HG03175 (cell line): ENCODE measurements around the gene HEXIM1.
"Not testable (repeated sequence)": the region's sequence is repeated elsewhere in the genome, so short reads cannot be mapped to it uniquely, and the experiment has no call there.

Source experiments
- ATAC-seq: cut with Tn5 transposase; IDR thresholded peaks from one replicate; pipeline ENCODE4 v1.9.1; 2021; ENCODE audit warnings: mild to moderate bottlenecking, moderate library complexity; ENCODE audit not compliant: unreplicated experiment

The HEXIM1 gene

GRCh38 chr17:45112559-45113423 is 35.5 kb upstream of the HEXIM1 start:
- no peak for ATAC-seq

GRCh38 chr17:45113424-45113754 is 34.9 kb upstream of the HEXIM1 start:
- no peak for ATAC-seq

GRCh38 chr17:45114117-45114932 is 34.0 kb upstream of the HEXIM1 start:
- no peak for ATAC-seq

- ATAC-seq, result no peak
These were observed 33.2 kb upstream of the HEXIM1 start for GRCh38 chr17:45115015-45115625.

- no peak for ATAC-seq
These were observed 32.4 kb upstream of the HEXIM1 start for GRCh38 chr17:45115871-45116270.

GRCh38 chr17:45116434-45117016 is 31.8 kb upstream of the HEXIM1 start:
- ATAC-seq, result no peak

- no peak for ATAC-seq
These were observed 30.9 kb upstream of the HEXIM1 start for GRCh38 chr17:45117334-45117733.

GRCh38 chr17:45117848-45118646 is 30.2 kb upstream of the HEXIM1 start:
- ATAC-seq, result no peak

GRCh38 chr17:45118691-45119090 is 29.6 kb upstream of the HEXIM1 start:
- ATAC-seq, result no peak

GRCh38 chr17:45119964-45120363 is 28.3 kb upstream of the HEXIM1 start:
- no peak for ATAC-seq

- ATAC-seq, result no peak
These were observed 27.7 kb upstream of the HEXIM1 start for GRCh38 chr17:45120558-45120957.

- no peak for ATAC-seq
These were observed 27.2 kb upstream of the HEXIM1 start for GRCh38 chr17:45121055-45121454.

GRCh38 chr17:45123076-45123770 is 25.1 kb upstream of the HEXIM1 start:
- ATAC-seq, result no peak

- ATAC-seq, result no peak
These were observed 24.1 kb upstream of the HEXIM1 start for GRCh38 chr17:45123930-45124796.

GRCh38 chr17:45124797-45125122 is 23.5 kb upstream of the HEXIM1 start:
- ATAC-seq, result not testable (repeated sequence)

GRCh38 chr17:45125509-45125908 is 22.8 kb upstream of the HEXIM1 start:
- no peak for ATAC-seq

GRCh38 chr17:45127207-45127547 is 21.1 kb upstream of the HEXIM1 start:
- no peak for ATAC-seq

- ATAC-seq, result no peak
These were observed 20.6 kb upstream of the HEXIM1 start for GRCh38 chr17:45127548-45128300.

GRCh38 chr17:45128331-45128730 is 19.9 kb upstream of the HEXIM1 start:
- ATAC-seq, result no peak
